Ishikawa (cell line): ENCODE data around the gene COPS9.

Source experiments
- CEBPB ChIP-seq: IDR thresholded peaks from 2 replicates; pipeline ENCODE4 v1.6.1; 2012
- CREB1 ChIP-seq: IDR thresholded peaks from 2 replicates; pipeline ENCODE4 v1.6.1; 2012; ENCODE audit warnings: low read depth
- EGR1 ChIP-seq: IDR thresholded peaks from 2 replicates; pipeline ENCODE4 v1.6.1; 2012
- EP300 ChIP-seq: IDR thresholded peaks from 2 replicates; pipeline ENCODE4 v1.6.1; 2012; ENCODE audit warnings: borderline replicate concordance
- FOXM1 ChIP-seq: IDR thresholded peaks from 2 replicates; pipeline ENCODE4 v1.6.1; 2012; ENCODE audit warnings: low read depth, borderline replicate concordance
- NFIC ChIP-seq: IDR thresholded peaks from 2 replicates; pipeline ENCODE4 v1.6.1; 2012
- RAD21 ChIP-seq: IDR thresholded peaks from 2 replicates; pipeline ENCODE4 v1.6.1; 2012; ENCODE audit warnings: low read depth
- REST ChIP-seq: IDR thresholded peaks from 2 replicates; pipeline ENCODE4 v1.6.1; 2012; ENCODE audit warnings: low read depth, mild to moderate bottlenecking
- TAF1 ChIP-seq: IDR thresholded peaks from 2 replicates; pipeline ENCODE4 v1.6.1; 2012; ENCODE audit warnings: low read depth, mild to moderate bottlenecking
- TCF12 ChIP-seq: IDR thresholded peaks from 2 replicates; pipeline ENCODE4 v1.6.1; 2012; ENCODE audit warnings: low read depth
- TEAD4 ChIP-seq: IDR thresholded peaks from 2 replicates; pipeline ENCODE4 v1.6.1; 2012
- YY1 ChIP-seq: IDR thresholded peaks from 2 replicates; pipeline ENCODE4 v1.6.1; 2012; ENCODE audit warnings: low read depth
- ZBTB7A ChIP-seq: IDR thresholded peaks from 2 replicates; pipeline ENCODE4 v1.6.1; 2012; ENCODE audit warnings: low read depth
- TF ChIP-seq, protein P1 (sequence below): IDR thresholded peaks from 2 replicates; pipeline ENCODE4 v1.6.1; 2012
- TF ChIP-seq, protein P2 (sequence below): IDR thresholded peaks from 2 replicates; pipeline ENCODE4 v1.6.1; 2012

The COPS9 gene

DNA sequence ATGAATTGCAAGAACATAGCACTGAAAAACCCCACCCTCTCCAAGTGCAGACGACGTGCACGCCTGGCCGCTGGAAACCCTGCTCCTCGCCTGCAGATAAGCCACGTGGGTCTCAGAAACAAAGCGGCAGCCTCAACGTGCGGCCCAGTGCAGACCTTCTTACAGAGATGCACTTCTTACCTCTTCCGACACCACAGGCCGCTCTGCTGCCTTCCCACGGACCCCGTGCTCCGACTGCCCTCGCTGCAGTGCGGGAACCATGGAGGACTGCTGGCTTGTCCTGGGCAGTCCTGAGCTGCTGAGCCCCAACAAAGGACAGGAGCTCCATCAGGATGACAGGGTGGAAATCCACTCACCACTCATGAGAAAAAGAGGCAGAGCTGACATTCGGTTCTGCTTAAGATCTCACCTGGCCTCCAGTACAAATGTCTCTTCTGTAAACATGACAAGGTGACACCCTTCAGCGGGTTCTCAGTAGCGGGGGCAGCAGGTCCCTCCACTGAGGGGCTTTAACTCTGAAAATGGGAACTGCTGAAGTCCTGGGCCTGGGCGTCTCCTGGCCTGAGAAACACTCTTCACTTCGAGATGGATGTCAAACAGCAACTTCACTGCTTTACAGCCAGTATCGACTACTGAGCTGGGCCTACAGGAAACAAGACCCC, 6.2 kb downstream of the COPS9 start:
- TF ChIP-seq YY1 (no peak), FOXM1 (no peak), TAF1 (no peak), EGR1 (no peak), CEBPB (no peak), ZBTB7A (no peak), TCF12 (no peak), TEAD4 (no peak), NFIC (no peak), EP300 (no peak), CREB1 (no peak), REST (no peak), RAD21 (no peak)
- TF ChIP-seq, protein P1, sequence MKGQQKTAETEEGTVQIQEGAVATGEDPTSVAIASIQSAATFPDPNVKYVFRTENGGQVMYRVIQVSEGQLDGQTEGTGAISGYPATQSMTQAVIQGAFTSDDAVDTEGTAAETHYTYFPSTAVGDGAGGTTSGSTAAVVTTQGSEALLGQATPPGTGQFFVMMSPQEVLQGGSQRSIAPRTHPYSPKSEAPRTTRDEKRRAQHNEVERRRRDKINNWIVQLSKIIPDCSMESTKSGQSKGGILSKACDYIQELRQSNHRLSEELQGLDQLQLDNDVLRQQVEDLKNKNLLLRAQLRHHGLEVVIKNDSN: no peak
- TF ChIP-seq, protein P2, sequence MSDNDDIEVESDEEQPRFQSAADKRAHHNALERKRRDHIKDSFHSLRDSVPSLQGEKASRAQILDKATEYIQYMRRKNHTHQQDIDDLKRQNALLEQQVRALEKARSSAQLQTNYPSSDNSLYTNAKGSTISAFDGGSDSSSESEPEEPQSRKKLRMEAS: no peak

- no peak for TF ChIP-seq CEBPB
Observed at GRCh38 chr2:240129311-240129710, 6.8 kb downstream of the COPS9 start.

DNA sequence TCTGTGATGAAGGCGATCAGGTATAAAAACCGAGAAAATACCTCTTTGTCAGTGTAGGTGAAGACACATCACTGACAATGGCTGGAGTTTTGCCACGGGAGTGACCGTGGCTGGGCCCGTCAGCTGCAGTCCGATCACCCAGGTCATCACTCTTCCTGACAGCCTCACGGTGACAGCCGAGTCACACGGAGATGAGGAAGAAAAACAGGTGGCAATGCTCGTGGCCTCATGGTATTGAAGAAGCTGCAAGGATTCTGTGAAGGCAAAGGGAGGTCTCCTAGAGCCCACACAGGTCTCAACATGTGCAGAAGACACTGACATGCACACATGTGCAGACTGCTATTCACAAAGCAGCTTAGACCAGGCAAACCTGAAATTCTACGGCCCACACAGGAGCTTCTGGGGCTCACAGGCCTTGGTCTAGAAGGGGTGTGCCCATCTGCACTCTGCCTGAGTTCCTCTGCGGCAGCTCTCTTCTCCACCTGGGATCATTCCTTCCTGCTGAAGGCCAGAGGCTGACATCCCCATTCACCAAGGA, 7.4 kb downstream of the COPS9 start:
- TF ChIP-seq TEAD4 (no peak), FOXM1 (no peak), TAF1 (no peak), RAD21 (no peak), CREB1 (no peak), CEBPB (no peak), REST (no peak)
- TF ChIP-seq, protein P2: no peak
- TF ChIP-seq, protein P1: no peak

- TF ChIP-seq YY1: no peak
- no peak for TF ChIP-seq TCF12
- TF ChIP-seq RAD21: no peak
- TF ChIP-seq NFIC: no peak
- TF ChIP-seq FOXM1: no peak
- TF ChIP-seq TEAD4: no peak
- TF ChIP-seq, protein P1: no peak
- TF ChIP-seq TAF1: no peak
- TF ChIP-seq CEBPB: no peak
- TF ChIP-seq ZBTB7A: no peak
- no peak for TF ChIP-seq CREB1
- no peak for TF ChIP-seq EP300
- TF ChIP-seq REST: no peak
- TF ChIP-seq EGR1: no peak
- TF ChIP-seq, protein P2: no peak
Observed at GRCh38 chr2:240127911-240128607, 8.0 kb downstream of the COPS9 start.
